ENCODE results near the gene GP1BB. TPM values are rescaled to one million over a fixed set of nuclear protein-coding genes. Genes with fewer than 3 reads are reported as not detected.

GP1BB gene
- total RNA-seq, 1 donor, result 1.8 TPM

DNA sequence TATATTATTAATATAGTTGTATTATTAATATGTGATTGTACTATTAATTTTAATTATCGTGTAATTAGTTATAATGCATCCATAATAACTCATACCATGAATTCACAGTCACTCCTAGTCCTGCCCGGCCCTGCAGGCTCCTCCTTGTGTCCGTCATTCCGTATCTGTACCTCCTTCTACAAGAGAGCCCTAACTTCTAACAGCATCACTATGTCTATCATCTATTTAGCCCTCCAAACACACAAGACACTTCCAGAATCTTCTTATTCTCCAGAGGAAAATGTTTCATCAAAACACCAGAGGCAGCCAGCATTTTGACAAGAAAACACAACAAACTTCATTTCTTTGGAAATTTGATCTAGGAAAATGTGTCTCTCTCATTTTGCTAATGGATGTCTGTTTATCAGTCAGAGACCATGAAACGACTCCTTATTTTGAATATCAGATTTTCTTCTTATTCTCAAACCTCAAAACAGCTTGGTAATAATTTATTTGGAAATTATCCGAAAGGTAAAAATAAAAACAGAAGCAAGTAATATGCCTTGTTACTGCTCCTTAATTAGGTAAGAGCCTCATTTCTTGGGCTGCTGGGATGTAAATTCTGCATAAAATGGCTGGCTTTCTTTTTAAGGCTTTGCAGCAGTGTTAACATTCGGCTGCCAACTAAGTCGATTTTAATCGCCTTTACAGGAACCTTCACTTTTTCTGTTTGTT, 32.2 kb upstream of the GP1BB start:
- Histone ChIP-seq H3K4me1 (ENCODE audit: insufficient read depth, low read length) (peaks cover 4% of the 10 kb centered on the region), H3K9me3 (ENCODE audit: low read depth, low read length) (no peaks in the 10 kb centered on the region), H3K27ac (ENCODE audit: low read depth, low read length) (no peak overlapping the region), H3K36me3 (ENCODE audit: insufficient read depth, low read length) (no peaks in the 10 kb centered on the region), H3K4me3 (ENCODE audit: insufficient read depth, low read length) (peak overlapping the region; percentile 40), H3K79me2 (ENCODE audit: insufficient read depth, low read length) (no peaks in the 10 kb centered on the region), H4K20me1 (ENCODE audit: insufficient read depth, low read length) (no peaks in the 10 kb centered on the region), H3K4me2 (ENCODE audit: insufficient read depth, low read length) (peak overlapping the region; percentile 59), H2AFZ (ENCODE audit: low read length) (peak overlapping the region; percentile 88), H3K27me3 (ENCODE audit: insufficient read depth, low read length) (peaks cover 23% of the 10 kb centered on the region)
- peak; percentile 57 for DNase-seq (ENCODE audit: insufficient read length, low spot score, missing footprints)
- TF ChIP-seq, protein P1, sequence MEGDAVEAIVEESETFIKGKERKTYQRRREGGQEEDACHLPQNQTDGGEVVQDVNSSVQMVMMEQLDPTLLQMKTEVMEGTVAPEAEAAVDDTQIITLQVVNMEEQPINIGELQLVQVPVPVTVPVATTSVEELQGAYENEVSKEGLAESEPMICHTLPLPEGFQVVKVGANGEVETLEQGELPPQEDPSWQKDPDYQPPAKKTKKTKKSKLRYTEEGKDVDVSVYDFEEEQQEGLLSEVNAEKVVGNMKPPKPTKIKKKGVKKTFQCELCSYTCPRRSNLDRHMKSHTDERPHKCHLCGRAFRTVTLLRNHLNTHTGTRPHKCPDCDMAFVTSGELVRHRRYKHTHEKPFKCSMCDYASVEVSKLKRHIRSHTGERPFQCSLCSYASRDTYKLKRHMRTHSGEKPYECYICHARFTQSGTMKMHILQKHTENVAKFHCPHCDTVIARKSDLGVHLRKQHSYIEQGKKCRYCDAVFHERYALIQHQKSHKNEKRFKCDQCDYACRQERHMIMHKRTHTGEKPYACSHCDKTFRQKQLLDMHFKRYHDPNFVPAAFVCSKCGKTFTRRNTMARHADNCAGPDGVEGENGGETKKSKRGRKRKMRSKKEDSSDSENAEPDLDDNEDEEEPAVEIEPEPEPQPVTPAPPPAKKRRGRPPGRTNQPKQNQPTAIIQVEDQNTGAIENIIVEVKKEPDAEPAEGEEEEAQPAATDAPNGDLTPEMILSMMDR (IDR thresholded peaks at IDR 0.05; ENCODE audit: extremely low read depth, low read depth, low read length), result no peak

DNA sequence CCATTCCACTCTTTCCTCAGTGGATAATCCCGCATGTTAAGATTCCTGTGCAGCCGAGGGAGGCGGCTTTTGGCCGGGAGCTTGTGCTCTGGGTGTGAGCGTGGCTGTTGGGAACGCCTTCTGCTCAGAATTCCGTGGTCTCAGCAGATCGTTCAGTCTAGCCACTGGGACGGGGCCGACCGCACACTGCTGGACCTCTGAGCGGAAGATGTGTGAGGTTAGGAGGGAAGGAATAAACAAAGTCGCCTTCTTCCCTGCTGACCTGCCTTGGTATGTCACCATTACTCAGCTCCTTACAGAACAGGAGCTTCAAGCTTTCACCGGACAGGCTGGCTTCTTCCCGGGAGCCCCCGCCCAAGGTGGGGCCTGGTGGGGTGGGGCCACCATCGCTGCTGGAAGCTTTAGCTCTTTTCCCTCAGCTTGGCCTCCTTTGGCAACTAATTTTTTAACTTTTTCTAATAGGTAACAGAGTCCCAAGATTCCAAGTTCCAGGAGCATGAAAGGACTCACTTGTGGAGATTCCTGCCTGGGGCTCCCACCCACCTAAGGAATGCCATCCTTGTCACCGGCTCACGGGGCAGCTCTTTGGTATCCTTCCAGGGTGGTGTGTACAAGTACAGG, 31.5 kb upstream of the GP1BB start:
- Histone ChIP-seq H2AFZ (ENCODE audit: low read length) (peak overlapping the region; percentile 88), H3K36me3 (ENCODE audit: insufficient read depth, low read length) (no peaks in the 10 kb centered on the region), H3K27ac (ENCODE audit: low read depth, low read length) (no peak overlapping the region), H3K79me2 (ENCODE audit: insufficient read depth, low read length) (no peaks in the 10 kb centered on the region), H4K20me1 (ENCODE audit: insufficient read depth, low read length) (no peaks in the 10 kb centered on the region), H3K4me3 (ENCODE audit: insufficient read depth, low read length) (peak overlapping the region; percentile 40), H3K27me3 (ENCODE audit: insufficient read depth, low read length) (peaks cover 23% of the 10 kb centered on the region), H3K9me3 (ENCODE audit: low read depth, low read length) (no peaks in the 10 kb centered on the region), H3K4me1 (ENCODE audit: insufficient read depth, low read length) (peaks cover 4% of the 10 kb centered on the region), H3K4me2 (ENCODE audit: insufficient read depth, low read length) (peak overlapping the region; percentile 59)
- TF ChIP-seq, protein P1 (IDR thresholded peaks at IDR 0.05; ENCODE audit: extremely low read depth, low read depth, low read length), result no peak
- peak; percentile 87 for DNase-seq (ENCODE audit: insufficient read length, low spot score, missing footprints)

DNA sequence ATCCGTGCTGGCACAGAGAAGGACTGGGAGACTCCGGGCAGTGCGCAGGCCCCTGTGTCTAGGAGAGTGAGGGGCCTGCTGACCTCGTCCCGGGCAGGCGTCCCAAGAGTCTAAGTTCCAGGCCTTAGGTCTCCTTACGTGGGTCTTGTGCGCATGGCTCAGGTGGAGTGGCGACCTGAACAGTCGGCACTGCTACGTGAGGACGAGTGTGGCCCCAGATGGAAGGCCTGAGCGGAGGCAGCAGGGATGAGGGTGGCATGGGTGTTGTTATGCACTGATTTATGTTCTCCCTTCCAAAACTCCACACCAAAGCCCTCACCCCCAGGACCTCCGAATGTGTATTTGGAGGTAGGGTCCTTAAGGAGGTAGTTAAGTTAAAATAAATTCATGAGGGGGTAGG, 29.8 kb upstream of the GP1BB start:
- Histone ChIP-seq H3K79me2 (ENCODE audit: insufficient read depth, low read length) (no peaks in the 10 kb centered on the region), H3K4me2 (ENCODE audit: insufficient read depth, low read length) (no peak overlapping the region), H3K4me1 (ENCODE audit: insufficient read depth, low read length) (peaks cover 4% of the 10 kb centered on the region), H3K27ac (ENCODE audit: low read depth, low read length) (no peak overlapping the region), H2AFZ (ENCODE audit: low read length) (no peak overlapping the region), H3K4me3 (ENCODE audit: insufficient read depth, low read length) (no peak overlapping the region), H4K20me1 (ENCODE audit: insufficient read depth, low read length) (no peaks in the 10 kb centered on the region), H3K27me3 (ENCODE audit: insufficient read depth, low read length) (peaks cover 22% of the 10 kb centered on the region), H3K36me3 (ENCODE audit: insufficient read depth, low read length) (no peaks in the 10 kb centered on the region), H3K9me3 (ENCODE audit: low read depth, low read length) (no peaks in the 10 kb centered on the region)
- DNase-seq (ENCODE audit: insufficient read length, low spot score, missing footprints), result no peak
- TF ChIP-seq, protein P1 (IDR thresholded peaks at IDR 0.05; ENCODE audit: extremely low read depth, low read depth, low read length), result no peak

DNA sequence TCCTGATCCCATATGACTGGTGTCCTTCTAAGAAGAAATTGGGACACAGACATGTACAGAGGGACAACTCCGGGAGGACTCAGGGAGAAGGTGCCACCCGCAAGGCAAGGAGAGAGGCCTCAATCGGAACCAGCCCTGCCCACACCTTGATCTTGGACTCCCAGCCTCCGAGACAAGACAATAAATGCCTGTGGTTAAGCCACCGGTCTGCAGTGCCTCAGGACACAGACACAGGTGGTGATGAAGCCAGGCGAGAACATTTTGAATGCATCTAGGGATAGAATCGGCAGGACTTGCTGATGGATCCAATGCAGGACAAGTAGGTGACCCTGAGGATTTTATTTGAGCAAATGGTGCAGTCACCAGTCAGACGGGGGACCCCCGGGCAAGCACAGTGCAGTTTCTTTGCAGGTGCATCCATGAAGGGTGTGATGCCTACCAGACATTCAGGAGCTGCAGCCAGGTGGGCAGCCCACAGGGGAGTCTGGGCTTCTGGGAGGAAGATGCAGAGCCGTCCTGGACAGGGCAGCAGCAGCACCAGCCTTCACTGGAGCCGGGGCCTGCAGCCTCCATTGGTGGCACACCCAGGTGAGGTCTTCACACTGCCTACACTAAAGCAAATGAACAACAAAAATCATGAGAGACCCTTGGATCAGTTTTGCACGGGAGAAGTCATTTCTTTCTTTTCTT, 29.2 kb upstream of the GP1BB start:
- H3K4me1 ChIP-seq (ENCODE audit: insufficient read depth, low read length), result peaks cover 4% of the 10 kb centered on the region
- TF ChIP-seq, protein P1 (IDR thresholded peaks at IDR 0.05; ENCODE audit: extremely low read depth, low read depth, low read length), result no peak

More for the DNA sequence above, 29.2 kb upstream of the GP1BB start:
- Histone ChIP-seq H2AFZ (ENCODE audit: low read length) (no peak overlapping the region), H3K36me3 (ENCODE audit: insufficient read depth, low read length) (no peaks in the 10 kb centered on the region), H3K4me2 (ENCODE audit: insufficient read depth, low read length) (no peak overlapping the region), H3K4me3 (ENCODE audit: insufficient read depth, low read length) (no peak overlapping the region), H3K27ac (ENCODE audit: low read depth, low read length) (no peak overlapping the region), H4K20me1 (ENCODE audit: insufficient read depth, low read length) (no peaks in the 10 kb centered on the region), H3K79me2 (ENCODE audit: insufficient read depth, low read length) (no peaks in the 10 kb centered on the region), H3K9me3 (ENCODE audit: low read depth, low read length) (no peaks in the 10 kb centered on the region), H3K27me3 (ENCODE audit: insufficient read depth, low read length) (peaks cover 17% of the 10 kb centered on the region)
- DNase-seq (ENCODE audit: insufficient read length, low spot score, missing footprints), result peak; percentile 21
